OCI-LY3 (cell line): ENCODE data around the gene ABCB9.

Experiments used
- H2AFZ ChIP-seq: fragments of 200-600, 300-600 bp; shearing (Covaris generic); 2 replicates; pipeline ENCODE4 v1.6.0; 2014; ENCODE audit warnings: antibody characterized with exemption, low read depth, low read length
- H3K27ac ChIP-seq: fragments of 200-600, 300-600 bp; sonication (generic); 2 replicates; pipeline ENCODE4 v1.5.1; 2014; ENCODE audit warnings: mild to moderate bottlenecking, low read length, moderate library complexity, mixed read lengths
- H3K27me3 ChIP-seq: fragments of 200-600, 300-600 bp; sonication (generic); 2 replicates; pipeline ENCODE4 v1.6.1; 2014; ENCODE audit warnings: low read depth, low read length, mixed read lengths
- H3K36me3 ChIP-seq: fragments of 200-600, 300-600 bp; sonication (generic); replicated peaks from 2 replicates; pipeline ENCODE3; 2014; ENCODE audit warnings: low read depth, low read length, mixed read lengths
- H3K4me1 ChIP-seq: fragments of 300-600, 200-600 bp; sonication (generic); 2 replicates; pipeline ENCODE4 v1.6.1; 2014; ENCODE audit warnings: low read length, mixed read lengths
- H3K4me2 ChIP-seq: fragments of 200-600, 300-600 bp; sonication (generic); 2 replicates; pipeline ENCODE4 v1.6.1; 2014; ENCODE audit warnings: low read length, mixed read lengths
- H3K4me3 ChIP-seq: fragments of 300-600, 200-600 bp; sonication (generic); 2 replicates; pipeline ENCODE4 v1.5.1; 2014; ENCODE audit warnings: antibody characterized with exemption, mild to moderate bottlenecking, low read length, moderate library complexity
- H3K79me2 ChIP-seq: fragments of 300-600, 200-600 bp; shearing (Covaris generic); 2 replicates; pipeline ENCODE4 v1.6.1; 2014; ENCODE audit warnings: mild to moderate bottlenecking, low read length, mixed read lengths
- H3K9ac ChIP-seq: fragments of 300-600, 200-600 bp; shearing (Covaris generic); 2 replicates; pipeline ENCODE4 v1.6.0; 2014; ENCODE audit warnings: mild to moderate bottlenecking, low read length, moderate library complexity
- H3K9me3 ChIP-seq: fragments of 200-600, 300-600 bp; shearing (Covaris generic); 2 replicates; pipeline ENCODE4 v1.6.1; 2014; ENCODE audit warnings: low read length, mixed read lengths; ENCODE audit not compliant: insufficient read depth
- H4K20me1 ChIP-seq: fragments of 200-600, 300-600 bp; sonication (generic); 2 replicates; pipeline ENCODE4 v1.6.1; 2016; ENCODE audit warnings: low read length, mixed read lengths; ENCODE audit not compliant: insufficient read depth
- CTCF ChIP-seq: fragments of 200-600, 300-600 bp; sonication (generic); IDR thresholded peaks from 2 replicates; pipeline ENCODE4 v1.5.1; 2014; ENCODE audit warnings: antibody characterized with exemption, low read length, low read depth
- EZH2phosphoT487 ChIP-seq: fragments of 200-600 bp; shearing (Covaris generic); IDR thresholded peaks from 2 replicates; pipeline ENCODE4 v1.6.1; 2018; ENCODE audit warnings: antibody characterized with exemption, mixed run types, low read depth

Gene ABCB9

GRCh38 chr12:122996621-122997342 lies 30.5 kb upstream of the ABCB9 start:
- Histone ChIP-seq H2AFZ (no peak overlapping the region), H4K20me1 (peaks cover 6% of the 10 kb centered on the region; the same call in 1 of the 2 replicates), H3K4me3 (no peak overlapping the region), H3K36me3 (no peaks in the 10 kb centered on the region), H3K27ac (no peak overlapping the region), H3K9me3 (no peaks in the 10 kb centered on the region), H3K79me2 (no peaks in the 10 kb centered on the region), H3K4me2 (no peak overlapping the region), H3K4me1 (peaks cover 28% of the 10 kb centered on the region), H3K9ac (no peak overlapping the region), H3K27me3 (peaks cover 6% of the 10 kb centered on the region; the same call in 1 of the 2 replicates)
- no peak for TF ChIP-seq CTCF
- TF ChIP-seq EZH2phosphoT487, result no peak

- H3K4me1 ChIP-seq, result peaks cover 28% of the 10 kb centered on the region
- H3K36me3 ChIP-seq, result no peaks in the 10 kb centered on the region
- H3K9ac ChIP-seq, result no peak overlapping the region
- no peaks in the 10 kb centered on the region for H3K79me2 ChIP-seq
- H3K4me3 ChIP-seq, result no peak overlapping the region
- H4K20me1 ChIP-seq, result peaks cover 6% of the 10 kb centered on the region; the same call in 1 of the 2 replicates
- no peaks in the 10 kb centered on the region for H3K9me3 ChIP-seq
- no peak overlapping the region for H3K27ac ChIP-seq
- TF ChIP-seq CTCF, result no peak
- TF ChIP-seq EZH2phosphoT487, result no peak
- H3K4me2 ChIP-seq, result no peak overlapping the region
- H3K27me3 ChIP-seq, result peaks cover 6% of the 10 kb centered on the region; the same call in 1 of the 2 replicates
- H2AFZ ChIP-seq, result no peak overlapping the region
Observed at GRCh38 chr12:122996188-122996601, 29.9 kb upstream of the ABCB9 start.

GRCh38 chr12:122995503-122996187 lies 29.4 kb upstream of the ABCB9 start:
- Histone ChIP-seq H3K9ac (no peak overlapping the region), H3K36me3 (no peaks in the 10 kb centered on the region), H3K4me3 (no peak overlapping the region), H2AFZ (no peak overlapping the region), H3K27ac (no peak overlapping the region), H4K20me1 (peaks cover 6% of the 10 kb centered on the region; the same call in 1 of the 2 replicates), H3K9me3 (no peaks in the 10 kb centered on the region), H3K27me3 (peaks cover 6% of the 10 kb centered on the region; the same call in 1 of the 2 replicates), H3K79me2 (no peaks in the 10 kb centered on the region), H3K4me1 (peaks cover 28% of the 10 kb centered on the region), H3K4me2 (no peak overlapping the region)
- no peak for TF ChIP-seq CTCF
- TF ChIP-seq EZH2phosphoT487, result no peak

- H3K36me3 ChIP-seq, result no peaks in the 10 kb centered on the region
- no peaks in the 10 kb centered on the region for H3K9me3 ChIP-seq
- H4K20me1 ChIP-seq, result peaks cover 6% of the 10 kb centered on the region; the same call in 1 of the 2 replicates
- peaks cover 25% of the 10 kb centered on the region for H3K4me1 ChIP-seq
- H3K79me2 ChIP-seq, result no peaks in the 10 kb centered on the region
- no peak overlapping the region for H3K4me3 ChIP-seq
- no peak overlapping the region for H3K4me2 ChIP-seq
- H3K27ac ChIP-seq, result no peak overlapping the region
- no peak for TF ChIP-seq CTCF
- H2AFZ ChIP-seq, result no peak overlapping the region
- no peak overlapping the region for H3K9ac ChIP-seq
- H3K27me3 ChIP-seq, result peaks cover 6% of the 10 kb centered on the region; the same call in 1 of the 2 replicates
Observed at GRCh38 chr12:122994781-122995502, 28.7 kb upstream of the ABCB9 start.
